ENCODE data around the gene SRCIN1. TPM values are rescaled to one million over a fixed set of nuclear protein-coding genes. Genes with fewer than 3 reads are reported as not detected.

SRCIN1 gene
- total and polyA plus RNA-seq, 2 donors (not counting 1 experiment from before 2014, with no cell fraction given): 0.44 to 1.1 TPM

- ChIA-PET POLR2A (no interaction called here), CTCF (interaction anchor here (5.7 kb wide), 1 partner anchor 51 kb away, joined by 27 read pairs; no protein-coding TSS in a partner anchor)
- Histone ChIP-seq H4K20me1 (ENCODE audit: control insufficient read depth, insufficient read depth, low read length, poor library complexity, severe bottlenecking) (no peaks in the 10 kb centered on the region), H3K4me3 (ENCODE audit: control extremely low read depth in 1 of 5, extremely low read depth in 1 of 5, insufficient read depth in 1 of 5, low read depth in 2 of 5, low read length in 4 of 5) (no peak overlapping the region), H3K4me1 (ENCODE audit: control insufficient read depth in 2 of 2, insufficient read depth in 2 of 2, low read length in 2 of 2) (peaks cover 10 to 31% of the 10 kb centered on the region in 2 donors), H3K79me2 (ENCODE audit: control insufficient read depth, insufficient read depth, low read length) (no peaks in the 10 kb centered on the region), H3K27ac (ENCODE audit: low read length in 2 of 2) (no peak overlapping the region), H3K9ac (ENCODE audit: low read length) (no peak overlapping the region), H3K27me3 (replicated peaks in 1 of 4; ENCODE audit: control extremely low read depth in 1 of 4, control insufficient read depth in 3 of 4, insufficient read depth in 4 of 4, low read length in 3 of 4) (peaks cover 0 to 65% (median 41%) of the 10 kb centered on the region in 4 experiments), H2AFZ (ENCODE audit: insufficient read depth, low read depth, low read length, poor library complexity, severe bottlenecking) (no peak overlapping the region), H3K36me3 (replicated peaks in 1 of 2; ENCODE audit: control extremely low read depth in 1 of 2, control insufficient read depth in 1 of 2, extremely low read depth in 1 of 2, insufficient read depth in 2 of 2, low read length in 1 of 2) (no peaks in the 10 kb centered on the region), H3K9me3 (ENCODE audit: control extremely low read depth in 1 of 3, control insufficient read depth in 2 of 3, insufficient read depth in 1 of 3, low read length in 2 of 3) (peaks cover 0 to 25% (median 4%) of the 10 kb centered on the region in 3 donors), H3K4me2 (replicated peaks; ENCODE audit: low read depth, low read length, poor library complexity, severe bottlenecking) (no peak overlapping the region)
- TF ChIP-seq, protein P1, sequence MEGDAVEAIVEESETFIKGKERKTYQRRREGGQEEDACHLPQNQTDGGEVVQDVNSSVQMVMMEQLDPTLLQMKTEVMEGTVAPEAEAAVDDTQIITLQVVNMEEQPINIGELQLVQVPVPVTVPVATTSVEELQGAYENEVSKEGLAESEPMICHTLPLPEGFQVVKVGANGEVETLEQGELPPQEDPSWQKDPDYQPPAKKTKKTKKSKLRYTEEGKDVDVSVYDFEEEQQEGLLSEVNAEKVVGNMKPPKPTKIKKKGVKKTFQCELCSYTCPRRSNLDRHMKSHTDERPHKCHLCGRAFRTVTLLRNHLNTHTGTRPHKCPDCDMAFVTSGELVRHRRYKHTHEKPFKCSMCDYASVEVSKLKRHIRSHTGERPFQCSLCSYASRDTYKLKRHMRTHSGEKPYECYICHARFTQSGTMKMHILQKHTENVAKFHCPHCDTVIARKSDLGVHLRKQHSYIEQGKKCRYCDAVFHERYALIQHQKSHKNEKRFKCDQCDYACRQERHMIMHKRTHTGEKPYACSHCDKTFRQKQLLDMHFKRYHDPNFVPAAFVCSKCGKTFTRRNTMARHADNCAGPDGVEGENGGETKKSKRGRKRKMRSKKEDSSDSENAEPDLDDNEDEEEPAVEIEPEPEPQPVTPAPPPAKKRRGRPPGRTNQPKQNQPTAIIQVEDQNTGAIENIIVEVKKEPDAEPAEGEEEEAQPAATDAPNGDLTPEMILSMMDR (IDR thresholded peaks at IDR 0.05): no peak
- TF ChIP-seq EZH2 (IDR thresholded peaks at IDR 0.05; ENCODE audit: borderline replicate concordance, insufficient read depth, low read depth, low read length, poor library complexity, severe bottlenecking): no peak
- DNase-seq: no peak
- peaks cover 55% of the 10 kb centered on the region for H3K27me3 Mint-ChIP-seq
- peaks cover 13% of the 10 kb centered on the region for H3K4me1 Mint-ChIP-seq
- H3K4me3 Mint-ChIP-seq: no peak overlapping the region
- ATAC-seq (ENCODE audit: low read depth): no peak
- H3K27ac Mint-ChIP-seq: no peak overlapping the region
- intact Hi-C loops (cut with micrococcal nuclease): no loop called here
- H3K9me3 Mint-ChIP-seq (ENCODE audit: insufficient read depth): no peaks in the 10 kb centered on the region
- 35% methylated on average over 7 of the region's 9 CpGs for WGBS (ENCODE audit: insufficient coverage)
These were observed 3.7 kb upstream of the SRCIN1 start for GRCh38 chr17:38609280-38610031.

DNA sequence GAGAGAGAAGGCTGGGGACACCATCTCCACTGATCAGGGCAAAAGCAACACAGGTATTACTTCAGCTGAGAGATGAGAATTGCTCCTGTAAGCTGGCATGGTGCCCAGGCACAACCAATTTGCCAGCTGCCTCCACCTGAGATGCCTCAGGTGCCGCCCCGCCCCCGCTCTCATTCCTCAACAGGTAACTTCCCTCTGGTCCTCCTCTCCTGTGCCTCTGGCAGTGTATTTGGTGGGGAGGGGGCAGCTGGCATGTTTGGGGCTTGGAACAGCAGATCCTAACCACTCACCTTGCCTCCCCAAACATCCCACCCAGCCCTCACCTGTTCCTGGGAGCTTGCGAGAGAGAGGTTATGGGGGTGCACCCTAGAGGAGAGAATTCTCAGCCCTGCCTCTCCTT, 2.9 kb upstream of the SRCIN1 start:
- Mint-ChIP-seq H3K9me3 (ENCODE audit: insufficient read depth) (no peaks in the 10 kb centered on the region), H3K27me3 (peaks cover 52% of the 10 kb centered on the region), H3K27ac (no peak overlapping the region), H3K4me3 (no peak overlapping the region), H3K4me1 (peaks cover 16% of the 10 kb centered on the region)
- Histone ChIP-seq H3K9ac (ENCODE audit: low read length) (no peak overlapping the region), H4K20me1 (ENCODE audit: control insufficient read depth, insufficient read depth, low read length, poor library complexity, severe bottlenecking) (no peaks in the 10 kb centered on the region), H3K4me3 (ENCODE audit: control extremely low read depth in 1 of 5, extremely low read depth in 1 of 5, insufficient read depth in 1 of 5, low read depth in 2 of 5, low read length in 4 of 5) (no peak overlapping the region), H3K4me1 (ENCODE audit: control insufficient read depth in 2 of 2, insufficient read depth in 2 of 2, low read length in 2 of 2) (peaks cover 10 to 31% of the 10 kb centered on the region in 2 donors), H3K27ac (ENCODE audit: low read length in 2 of 2) (no peak overlapping the region), H3K36me3 (replicated peaks in 1 of 2; ENCODE audit: control extremely low read depth in 1 of 2, control insufficient read depth in 1 of 2, extremely low read depth in 1 of 2, insufficient read depth in 2 of 2, low read length in 1 of 2) (no peaks in the 10 kb centered on the region), H3K79me2 (ENCODE audit: control insufficient read depth, insufficient read depth, low read length) (no peaks in the 10 kb centered on the region), H3K9me3 (ENCODE audit: control extremely low read depth in 1 of 3, control insufficient read depth in 2 of 3, insufficient read depth in 1 of 3, low read length in 2 of 3) (peaks cover 0 to 28% (median 4%) of the 10 kb centered on the region in 3 donors), H3K4me2 (replicated peaks; ENCODE audit: low read depth, low read length, poor library complexity, severe bottlenecking) (no peak overlapping the region), H3K27me3 (replicated peaks in 1 of 4; ENCODE audit: control extremely low read depth in 1 of 4, control insufficient read depth in 3 of 4, insufficient read depth in 4 of 4, low read length in 3 of 4) (peaks cover 0 to 69% (median 40%) of the 10 kb centered on the region in 4 experiments), H2AFZ (ENCODE audit: insufficient read depth, low read depth, low read length, poor library complexity, severe bottlenecking) (no peak overlapping the region)
- intact Hi-C loops (cut with micrococcal nuclease): no loop called here
- ChIA-PET POLR2A (no interaction called here), CTCF (interaction anchor here (0.5 to 5.7 kb wide), 3 partner anchors 24 to 224 kb away, joined by 3 to 27 read pairs (median 3); no protein-coding TSS in a partner anchor)
- TF ChIP-seq, protein P1 (IDR thresholded peaks at IDR 0.05): no peak
- no peak for TF ChIP-seq EZH2 (IDR thresholded peaks at IDR 0.05; ENCODE audit: borderline replicate concordance, insufficient read depth, low read depth, low read length, poor library complexity, severe bottlenecking)
- DNase-seq (no peak), ATAC-seq (ENCODE audit: low read depth) (no peak)
- no CpG with 5 or more reads among the region's 4 CpGs for WGBS (ENCODE audit: insufficient coverage)

Measured in B cell (primary cell).